DOHH2 (cell line): ENCODE measurements around the gene TSPAN12.

ENCODE experiments used
- H3F3A ChIP-seq: fragments of 200-600 bp; sonication (generic), shearing (Covaris generic); 2 replicates; pipeline ENCODE4 v1.6.0; 2016; ENCODE audit warnings: antibody characterized with exemption, mild to moderate bottlenecking; ENCODE audit not compliant: control insufficient read depth, insufficient read depth
- H3K27ac ChIP-seq: fragments of 200-600 bp; sonication (generic); 2 replicates; pipeline ENCODE4 v1.5.1; 2014; ENCODE audit warnings: low read depth, mild to moderate bottlenecking, low read length, moderate library complexity
- H3K27me3 ChIP-seq: fragments of 200-600 bp; sonication (generic); 2 replicates; pipeline ENCODE4 v1.6.1; 2014; ENCODE audit warnings: mild to moderate bottlenecking, low read length, mixed read lengths; ENCODE audit not compliant: control insufficient read depth
- H3K36me3 ChIP-seq: fragments of 200-600 bp; sonication (generic); 2 replicates; pipeline ENCODE4 v1.6.1; 2014; ENCODE audit warnings: mild to moderate bottlenecking, low read length, moderate library complexity, mixed read lengths; ENCODE audit not compliant: control insufficient read depth
- H3K4me1 ChIP-seq: fragments of 200-600 bp; sonication (generic); 2 replicates; pipeline ENCODE4 v1.6.1; 2014; ENCODE audit warnings: mild to moderate bottlenecking, low read length, mixed read lengths; ENCODE audit not compliant: control insufficient read depth
- H3K4me2 ChIP-seq: fragments of 200-600 bp; sonication (generic); 2 replicates; pipeline ENCODE4 v1.6.0; 2014; ENCODE audit warnings: mild to moderate bottlenecking, low read length, moderate library complexity
- H3K4me3 ChIP-seq: fragments of 200-600 bp; sonication (generic); 2 replicates; pipeline ENCODE4 v1.5.1; 2014; ENCODE audit warnings: mild to moderate bottlenecking, low read length, mixed read lengths
- H3K79me2 ChIP-seq: fragments of 200-600 bp; sonication (generic); 2 replicates; pipeline ENCODE4 v1.6.1; 2014; ENCODE audit warnings: mild to moderate bottlenecking, low read length, mixed read lengths; ENCODE audit not compliant: control insufficient read depth
- H3K9me2 ChIP-seq: fragments of 200-600 bp; sonication (generic); replicated peaks from 2 replicates; pipeline ENCODE4 v1.6.1; 2014; ENCODE audit warnings: mild to moderate bottlenecking, low read length, mixed read lengths; ENCODE audit not compliant: control insufficient read depth
- H3K9me3 ChIP-seq: fragments of 200-600 bp; sonication (generic); 2 replicates; pipeline ENCODE4 v1.6.1; 2014; ENCODE audit warnings: antibody characterized with exemption, low read length, mixed read lengths; ENCODE audit not compliant: control insufficient read depth, insufficient read depth
- H4K20me1 ChIP-seq: fragments of 200-600 bp; sonication (generic); 2 replicates; pipeline ENCODE4 v1.6.0; 2014; ENCODE audit warnings: low read depth, mild to moderate bottlenecking, antibody characterized with exemption, low read length, moderate library complexity; ENCODE audit not compliant: control insufficient read depth, insufficient read depth
- CTCF ChIP-seq: fragments of 200-600 bp; sonication (generic); IDR thresholded peaks from one replicate; pipeline ENCODE4 v1.5.1; 2014; ENCODE audit warnings: antibody characterized with exemption, mild to moderate bottlenecking, low read depth, low read length; ENCODE audit not compliant: poor library complexity, severe bottlenecking
- EZH2phosphoT487 ChIP-seq: fragments of 200-600 bp; sonication (generic); IDR thresholded peaks from 2 replicates; pipeline ENCODE4 v1.6.1; 2017; ENCODE audit warnings: borderline replicate concordance, mild to moderate bottlenecking, antibody characterized with exemption, low read length, moderate library complexity, mixed read lengths

Gene TSPAN12

DNA sequence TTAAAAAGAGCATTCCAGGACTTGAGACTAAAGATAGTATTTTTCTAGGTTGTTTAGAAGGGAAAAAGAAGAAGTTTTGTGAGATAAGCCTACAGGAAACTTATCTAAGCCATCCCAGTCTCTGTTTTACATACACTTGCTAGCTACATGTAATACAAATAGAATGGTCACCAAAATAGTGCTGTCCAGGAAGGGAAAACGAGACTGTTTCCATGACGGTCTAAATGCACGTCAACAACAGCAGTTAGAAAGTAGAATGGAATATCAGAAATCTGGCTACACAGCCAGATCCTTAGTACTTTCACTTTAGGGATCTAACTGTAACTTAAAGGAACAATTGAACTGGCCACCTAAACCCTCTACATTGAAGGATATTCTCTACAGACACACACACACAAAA, 117.6 kb downstream of the TSPAN12 start:
- H3K36me3 ChIP-seq, result no peaks in the 10 kb centered on the region
- no peak overlapping the region for H3K4me2 ChIP-seq
- H3K9me2 ChIP-seq, result no peaks in the 10 kb centered on the region
- H3K27ac ChIP-seq, result no peak overlapping the region
- no peaks in the 10 kb centered on the region for H4K20me1 ChIP-seq
- H3K9me3 ChIP-seq, result no peaks in the 10 kb centered on the region
- TF ChIP-seq CTCF, result no peak
- TF ChIP-seq EZH2phosphoT487, result no peak
- H3K4me1 ChIP-seq, result 0 out of 2 replicates have a peak, but pooled peaks cover 5% of the 10 kb centered on the region
- no peaks in the 10 kb centered on the region for H3K79me2 ChIP-seq
- H3F3A ChIP-seq, result no peaks in the 10 kb centered on the region
- H3K4me3 ChIP-seq, result no peak overlapping the region
- peaks cover 8% of the 10 kb centered on the region for H3K27me3 ChIP-seq

- H3K4me1 ChIP-seq, result 0 out of 2 replicates have a peak, but pooled peaks cover 5% of the 10 kb centered on the region
- no peak overlapping the region for H3K4me3 ChIP-seq
- peaks cover 8% of the 10 kb centered on the region for H3K27me3 ChIP-seq
- no peaks in the 10 kb centered on the region for H4K20me1 ChIP-seq
- H3K4me2 ChIP-seq, result no peak overlapping the region
- no peaks in the 10 kb centered on the region for H3K9me3 ChIP-seq
- H3K9me2 ChIP-seq, result no peaks in the 10 kb centered on the region
- TF ChIP-seq CTCF (no peak), EZH2phosphoT487 (no peak)
- H3K79me2 ChIP-seq, result no peaks in the 10 kb centered on the region
- H3K27ac ChIP-seq, result no peak overlapping the region
- H3F3A ChIP-seq, result no peaks in the 10 kb centered on the region
- H3K36me3 ChIP-seq, result no peaks in the 10 kb centered on the region
Observed at GRCh38 chr7:120738816-120739215, 119.1 kb downstream of the TSPAN12 start.
